Small intestine (tissue), 7 donors: Measurements from ENCODE around the gene CNTN1. TPM values are rescaled to one million over a fixed set of nuclear protein-coding genes. Genes with fewer than 3 reads are reported as not detected.

Source experiments
- DNase-seq, 2 donors: peaks; one replicate each; pipeline versions ENCODE4 v3.0.0 to v3.0.0-alpha.2; 2013
- FAIRE-seq: peaks from 2 replicates; lab custom pipeline; 2012; peaks lifted over from hg19 to GRCh38; lab: Jason Lieb, UNC
- H3K27ac ChIP-seq, 3 donors: one replicate each; pipeline ENCODE4 v1.5.1; 2013; ENCODE audit warnings: low read length in 2 of 3, mild to moderate bottlenecking in 2 of 3, control low read depth in 1 of 3, inconsistent platforms in 1 of 3, low read depth in 1 of 3, moderate library complexity in 1 of 3
- H3K27me3 ChIP-seq, 3 donors: one replicate each; pipeline ENCODE4 v1.6.1; 2013; ENCODE audit warnings: low read length in 3 of 3, inconsistent platforms in 1 of 3; ENCODE audit not compliant: control insufficient read depth in 3 of 3, insufficient read depth in 3 of 3
- H3K36me3 ChIP-seq, 3 donors: one replicate each; pipeline ENCODE4 v1.6.1; 2013; ENCODE audit warnings: low read length in 3 of 3, inconsistent platforms in 1 of 3, low read depth in 1 of 3, mild to moderate bottlenecking in 1 of 3, moderate library complexity in 1 of 3; ENCODE audit not compliant: control insufficient read depth in 3 of 3, insufficient read depth in 2 of 3
- H3K4me1 ChIP-seq, 3 donors: one replicate each; pipeline ENCODE4 v1.6.1; 2013; ENCODE audit warnings: low read length in 2 of 3, inconsistent platforms in 1 of 3, low read depth in 1 of 3, mild to moderate bottlenecking in 1 of 3, moderate library complexity in 1 of 3; ENCODE audit not compliant: control insufficient read depth in 3 of 3, insufficient read depth in 2 of 3
- H3K4me3 ChIP-seq, 3 donors: one replicate each; pipeline ENCODE4 v1.5.1; 2013; ENCODE audit warnings: low read length in 3 of 3, control low read depth in 1 of 3, inconsistent platforms in 1 of 3, low read depth in 1 of 3, mild to moderate bottlenecking in 1 of 3, moderate library complexity in 1 of 3
- H3K9me3 ChIP-seq, 2 donors: one replicate each; pipeline ENCODE4 v1.6.1; 2013; ENCODE audit warnings: low read depth in 1 of 2, low read length in 1 of 2; ENCODE audit not compliant: control insufficient read depth in 2 of 2, insufficient read depth in 1 of 2
- WGBS, 3 donors: extraction: QIAGEN DNeasy Blood & Tissue Kit; methylation state at CpG; one replicate each; pipeline ENCODE4 v1.1.7; 2013; 5-methylcytosine and 5-hydroxymethylcytosine counted together
- polyA plus RNA-seq, 4 donors: library from polyadenylated mRNA; stranded (reverse) in 3 of 4; unstranded in 1 of 4; fragments of 200-250 nt in 3 of 4; fragments of 120-200 nt in 1 of 4; gene quantifications; one replicate each; pipeline versions ENCODE4 v1.2.1 to v1.2.3, GENCODE V29; 2013
- donor health status: healthy with polysubstance abuse.
- donor health status: control.
- donor health status: control.
- donor health status: Bipolar disorder and iron deficiency.
- donor health status: healthy.

Gene CNTN1
- polyA plus RNA-seq, 4 donors: under 0.01 to 1.6 (median 0.56) TPM

GRCh38 chr12:40864891-40865290, 172.7 kb downstream of the CNTN1 start:
- no peak overlapping the region for H3K4me3 ChIP-seq
- FAIRE-seq: no peak
- no peaks in the 10 kb centered on the region for H3K36me3 ChIP-seq
- no peak for DNase-seq
- no peaks in the 10 kb centered on the region for H3K9me3 ChIP-seq
- H3K4me1 ChIP-seq: no peaks in the 10 kb centered on the region
- no peaks in the 10 kb centered on the region for H3K27me3 ChIP-seq
- WGBS, 3 donors: 75 to 91% (median 89%) methylated on average over 1 of the region's 1 CpG
- no peak overlapping the region for H3K27ac ChIP-seq

GRCh38 chr12:40870981-40871380, 178.7 kb downstream of the CNTN1 start:
- no peak for FAIRE-seq
- H3K9me3 ChIP-seq: no peaks in the 10 kb centered on the region

GRCh38 chr12:40874868-40875267, 182.6 kb downstream of the CNTN1 start:
- 55 to 60% (median 57%) methylated on average over 1 of the region's 1 CpG for WGBS, 3 donors
- Histone ChIP-seq H3K9me3 (no peaks in the 10 kb centered on the region), H3K27me3 (no peaks in the 10 kb centered on the region), H3K4me1 (no peaks in the 10 kb centered on the region), H3K36me3 (no peaks in the 10 kb centered on the region), H3K27ac (no peak overlapping the region), H3K4me3 (no peak overlapping the region)
- no peak for FAIRE-seq
- DNase-seq: no peak

More at GRCh38 chr12:40870981-40871380, 178.7 kb downstream of the CNTN1 start:
- no peaks in the 10 kb centered on the region for H3K4me1 ChIP-seq
- H3K36me3 ChIP-seq: no peaks in the 10 kb centered on the region
- H3K4me3 ChIP-seq: no peak overlapping the region
- no peak overlapping the region for H3K27ac ChIP-seq
- no peaks in the 10 kb centered on the region for H3K27me3 ChIP-seq
- DNase-seq: no peak

DNA sequence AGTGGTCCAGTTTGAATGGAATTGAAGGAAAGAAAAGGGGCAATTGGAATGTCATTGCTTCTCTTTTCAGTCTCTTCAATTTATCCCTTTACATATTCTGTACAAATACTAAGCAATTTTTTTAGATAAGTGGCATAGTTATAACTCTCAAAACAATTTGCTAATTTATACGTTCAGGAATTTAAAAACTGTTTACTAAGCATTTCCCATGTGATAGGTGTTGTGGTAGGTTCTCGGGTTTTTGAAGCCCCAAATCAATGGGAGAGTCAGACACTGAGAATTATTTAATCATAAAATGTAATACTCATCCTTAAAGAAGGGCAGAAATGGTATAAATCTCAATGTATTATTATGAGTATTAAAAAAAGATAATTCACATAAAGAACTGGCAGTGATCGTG, 197.1 kb downstream of the CNTN1 start:
- H3K27me3 ChIP-seq: no peaks in the 10 kb centered on the region
- no peak for DNase-seq
- no peaks in the 10 kb centered on the region for H3K4me1 ChIP-seq
- H3K4me3 ChIP-seq: no peak overlapping the region
- H3K36me3 ChIP-seq: no peaks in the 10 kb centered on the region
- FAIRE-seq: no peak
- 71 to 82% (median 71%) methylated on average over 3 of the region's 3 CpGs for WGBS, 3 donors
- H3K27ac ChIP-seq: no peak overlapping the region
- H3K9me3 ChIP-seq: no peaks in the 10 kb centered on the region

DNA sequence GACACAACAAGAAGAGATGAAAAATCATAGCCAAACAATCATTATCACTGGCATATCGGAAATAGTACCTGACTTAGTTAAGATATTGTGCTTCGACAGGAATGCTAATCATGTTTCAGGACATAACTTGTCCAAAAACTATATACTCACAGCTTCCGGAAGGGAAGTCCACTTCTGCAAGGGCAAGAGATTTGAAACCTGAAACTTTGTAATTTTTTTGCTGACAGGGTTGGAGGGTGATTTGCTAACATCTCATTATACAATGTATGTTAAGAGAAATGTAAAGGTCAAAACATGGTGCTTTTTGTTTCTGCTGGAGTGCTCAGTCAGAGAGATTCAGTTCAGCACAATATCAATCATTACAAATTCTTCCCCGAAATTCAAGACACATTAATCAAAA, 200.3 kb downstream of the CNTN1 start:
- FAIRE-seq: no peak

GRCh38 chr12:40898505-40898904, 206.3 kb downstream of the CNTN1 start:
- Histone ChIP-seq H3K4me1 (no peaks in the 10 kb centered on the region), H3K4me3 (no peak overlapping the region), H3K9me3 (no peaks in the 10 kb centered on the region), H3K36me3 (no peaks in the 10 kb centered on the region), H3K27ac (no peak overlapping the region), H3K27me3 (no peaks in the 10 kb centered on the region)
- no peak for DNase-seq
- WGBS, 3 donors: 44 to 62% (median 48%) methylated on average over 3 of the region's 3 CpGs
- FAIRE-seq: no peak

More for the DNA sequence above, 200.3 kb downstream of the CNTN1 start:
- Histone ChIP-seq H3K27me3 (no peaks in the 10 kb centered on the region), H3K4me3 (no peak overlapping the region), H3K27ac (no peak overlapping the region), H3K4me1 (no peaks in the 10 kb centered on the region), H3K36me3 (no peaks in the 10 kb centered on the region), H3K9me3 (no peaks in the 10 kb centered on the region)
- WGBS, 3 donors: 45 to 59% (median 49%) methylated on average over 4 of the region's 4 CpGs
- DNase-seq: no peak

DNA sequence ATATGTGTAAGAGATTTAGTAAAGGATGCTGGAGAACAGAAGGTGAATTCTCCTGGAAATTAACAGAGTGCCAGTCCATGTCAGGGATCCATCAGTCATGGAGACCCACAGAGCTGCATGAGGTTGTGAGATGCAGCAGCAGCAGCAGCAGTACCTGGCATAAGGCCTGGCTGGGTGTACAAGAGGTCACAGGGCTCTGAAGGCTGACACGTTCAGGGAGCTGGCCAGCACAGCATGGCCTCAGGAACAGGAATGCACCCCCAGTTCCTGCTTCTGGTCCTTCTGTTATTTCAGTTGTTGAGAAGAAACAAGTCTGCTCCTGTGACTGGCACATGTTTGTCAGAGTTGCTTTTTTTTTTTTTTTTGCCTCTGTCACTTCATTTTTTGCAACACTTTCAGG, 210.8 kb downstream of the CNTN1 start:
- FAIRE-seq: no peak
- 10 to 25% (median 25%) methylated on average over 1 of the region's 1 CpG for WGBS, 3 donors

DNA sequence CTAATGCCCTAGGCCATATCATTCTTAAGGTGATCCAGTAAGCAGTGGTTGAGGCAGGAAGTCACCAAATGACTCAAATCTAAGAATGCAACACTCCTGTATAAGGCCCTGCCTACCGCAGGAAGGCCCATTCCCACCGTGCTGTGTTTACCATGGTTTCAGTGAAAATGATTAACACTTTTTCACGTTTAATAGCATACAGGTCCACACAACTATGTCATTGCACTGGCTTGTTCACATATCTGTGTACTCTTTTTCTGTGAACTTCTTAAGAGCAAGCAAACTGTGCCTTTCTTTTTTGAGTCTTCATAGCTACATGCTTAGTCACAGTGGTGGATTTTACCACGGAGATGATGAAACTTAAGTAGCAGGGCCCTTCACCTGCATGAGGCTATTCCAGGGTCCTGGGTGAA, 214.9 kb downstream of the CNTN1 start:
- Histone ChIP-seq H3K4me3 (no peak overlapping the region), H3K27me3 (no peaks in the 10 kb centered on the region), H3K9me3 (no peaks in the 10 kb centered on the region), H3K27ac (no peak overlapping the region), H3K36me3 (no peaks in the 10 kb centered on the region), H3K4me1 (no peaks in the 10 kb centered on the region)
- WGBS, 3 donors: 51 to 74% (median 57%) methylated on average over 4 of the region's 4 CpGs
- FAIRE-seq: no peak
- no peak for DNase-seq

More for the DNA sequence above, 210.8 kb downstream of the CNTN1 start:
- Histone ChIP-seq H3K36me3 (no peaks in the 10 kb centered on the region), H3K27ac (no peak overlapping the region), H3K4me3 (no peak overlapping the region), H3K27me3 (no peaks in the 10 kb centered on the region), H3K4me1 (no peaks in the 10 kb centered on the region), H3K9me3 (no peaks in the 10 kb centered on the region)
- no peak for DNase-seq

GRCh38 chr12:40911676-40912075, 219.4 kb downstream of the CNTN1 start:
- DNase-seq (no peak), FAIRE-seq (no peak)
- Histone ChIP-seq H3K27me3 (no peaks in the 10 kb centered on the region), H3K36me3 (no peaks in the 10 kb centered on the region), H3K27ac (no peak overlapping the region), H3K4me1 (no peaks in the 10 kb centered on the region), H3K4me3 (no peak overlapping the region), H3K9me3 (no peaks in the 10 kb centered on the region)
- WGBS, 3 donors: 70 to 88% (median 79%) methylated on average over 3 of the region's 3 CpGs
